Keratinocyte (primary cell): ENCODE results near the gene SESTD1. TPM values are rescaled to one million over a fixed set of nuclear protein-coding genes. Genes with fewer than 3 reads are reported as not detected.

ENCODE experiments used
- DNase-seq: peaks from one replicate; pipeline ENCODE4 v3.0.0-alpha.2; 2011; ENCODE audit warnings: low read depth, missing footprints, low spot score
- FAIRE-seq: peaks from 2 replicates; lab custom pipeline; 2011; peaks lifted over from hg19 to GRCh38; lab: Jason Lieb, UNC
- H2AFZ ChIP-seq: 2 replicates; pipeline ENCODE4 v1.6.0; 2012; ENCODE audit warnings: low read length, control low read depth, inconsistent platforms; ENCODE audit not compliant: control insufficient read depth
- H3K27ac ChIP-seq: 2 replicates; pipeline ENCODE4 v1.5.1; 2011; ENCODE audit warnings: low read length; ENCODE audit not compliant: control insufficient read depth, insufficient read depth
- H3K27me3 ChIP-seq: 3 replicates; pipeline ENCODE4 v1.6.0; 2011; ENCODE audit warnings: low read length; ENCODE audit not compliant: control insufficient read depth, insufficient read depth; ENCODE audit errors: extremely low read depth
- H3K36me3 ChIP-seq, 2 experiments: 2 replicates in 1 of 2; 3 replicates in 1 of 2; pipeline ENCODE4 v1.5.1; 2011; ENCODE audit warnings: low read length in 2 of 2, mild to moderate bottlenecking in 1 of 2; ENCODE audit not compliant: control insufficient read depth in 2 of 2, insufficient read depth in 2 of 2; ENCODE audit errors: extremely low read depth in 1 of 2
- H3K4me1 ChIP-seq: 3 replicates; pipeline ENCODE4 v1.5.1; 2011; ENCODE audit warnings: low read length; ENCODE audit not compliant: control insufficient read depth, insufficient read depth; ENCODE audit errors: extremely low read depth
- H3K4me2 ChIP-seq: 3 replicates; pipeline ENCODE4 v1.6.0; 2011; ENCODE audit warnings: low read depth, low read length; ENCODE audit not compliant: control insufficient read depth, insufficient read depth; ENCODE audit errors: extremely low read depth
- H3K4me3 ChIP-seq, 3 experiments: fragments of 200-600 bp in 1 of 3; sonication (generic) in 1 of 3; 2 replicates in 2 of 3; 3 replicates in 1 of 3; pipeline ENCODE4 v1.5.1; 2011 to 2016; ENCODE audit warnings: low read length in 3 of 3, mild to moderate bottlenecking in 3 of 3, control low read depth in 2 of 3, inconsistent platforms in 1 of 3, low read depth in 1 of 3, mixed read lengths in 1 of 3, mixed run types in 1 of 3, moderate library complexity in 1 of 3; ENCODE audit not compliant: control insufficient read depth in 2 of 3, insufficient read depth in 2 of 3; ENCODE audit errors: extremely low read depth in 1 of 3
- H3K79me2 ChIP-seq: 2 replicates; pipeline ENCODE4 v1.6.0; 2012; ENCODE audit warnings: low read length; ENCODE audit not compliant: control insufficient read depth, insufficient read depth
- H3K9ac ChIP-seq: 3 replicates; pipeline ENCODE4 v1.6.0; 2011; ENCODE audit warnings: low read length; ENCODE audit not compliant: control insufficient read depth, insufficient read depth; ENCODE audit errors: extremely low read depth
- H3K9me1 ChIP-seq: 3 replicates; pipeline ENCODE4 v1.6.0; 2011; ENCODE audit warnings: low read length; ENCODE audit not compliant: control insufficient read depth, insufficient read depth; ENCODE audit errors: extremely low read depth
- H3K9me3 ChIP-seq: 2 replicates; pipeline ENCODE4 v1.5.1; 2012; ENCODE audit warnings: low read depth, low read length; ENCODE audit not compliant: control insufficient read depth
- H4K20me1 ChIP-seq: 3 replicates; pipeline ENCODE4 v1.6.0; 2011; ENCODE audit warnings: low read length; ENCODE audit not compliant: control insufficient read depth, insufficient read depth; ENCODE audit errors: extremely low read depth
- EZH2 ChIP-seq: IDR thresholded peaks from one replicate; pipeline ENCODE4 v1.6.1; 2012; ENCODE audit warnings: inconsistent platforms, mild to moderate bottlenecking, low read length, moderate library complexity
- dilution Hi-C: fragments of 300-500 bp; cut with MboI; formaldehyde crosslinking; loops from one replicate; pipeline ENCODE4 v1.7.0; 2020; ENCODE audit warnings: low sequenced_read_pairs; ENCODE audit not compliant: extremely low pct_ligation_motif_present
- polyA plus RNA-seq, 5 experiments: library from polyadenylated mRNA; depleted of rRNA in 3 of 5; stranded (reverse) in 3 of 5; stranded (forward) in 1 of 5; unstranded in 1 of 5; fragments of >200 nt; gene quantifications; 1 replicate in 1 of 5; 2 replicates in 3 of 5; 3 replicates in 1 of 5; pipeline versions ENCODE4 v1.2.1 to v1.2.3, GENCODE V29; 2011 to 2012; ENCODE audit warnings: missing spikeins in 2 of 5, low read depth in 1 of 5, low replicate concordance in 1 of 5
- TF ChIP-seq, protein P1 (sequence below), 3 experiments: IDR thresholded peaks in 1 of 3; conservative IDR thresholded peaks in 1 of 3; optimal IDR thresholded peaks in 1 of 3; 2 replicates in 2 of 3; 3 replicates in 1 of 3; pipeline versions ENCODE3 to v1.5.1; 2011; ENCODE audit warnings: low read length in 3 of 3, mild to moderate bottlenecking in 3 of 3, moderate library complexity in 2 of 3, control low read depth in 1 of 3, inconsistent platforms in 1 of 3; ENCODE audit not compliant: insufficient read depth in 2 of 3; ENCODE audit errors: extremely low read depth in 1 of 3

Gene SESTD1
- polyA plus RNA-seq, 1 donor (not counting 4 experiments of a cell fraction or from before 2014, with no cell fraction given), result 22.3 TPM

DNA sequence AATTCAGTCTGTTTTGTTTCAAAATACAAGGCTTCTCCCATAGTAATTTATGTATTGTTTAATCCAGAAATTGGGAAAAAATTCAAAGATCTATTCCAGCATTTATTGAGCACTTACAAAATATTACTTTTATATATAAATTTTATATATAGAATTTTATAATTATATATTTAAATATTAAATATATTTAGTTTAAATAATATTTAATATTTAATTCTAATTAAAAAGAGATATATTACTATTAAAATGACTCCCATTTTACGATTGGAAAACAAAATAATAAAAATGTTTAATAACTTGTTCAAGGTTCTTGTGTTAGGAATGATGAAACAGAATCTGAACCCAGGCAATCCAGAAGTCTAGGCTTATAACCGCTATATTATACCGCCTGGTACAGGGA lies 40.5 kb upstream of the SESTD1 start:
- dilution Hi-C loops, result no loop called here
- Histone ChIP-seq H3K9me3 (no peaks in the 10 kb centered on the region), H4K20me1 (no peaks in the 10 kb centered on the region), H3K9ac (no peak overlapping the region), H3K4me3 (no peak overlapping the region), H3K36me3 (no peaks in the 10 kb centered on the region), H3K9me1 (no peaks in the 10 kb centered on the region), H3K4me2 (no peak overlapping the region), H2AFZ (no peak overlapping the region), H3K27me3 (no peaks in the 10 kb centered on the region), H3K4me1 (no peaks in the 10 kb centered on the region), H3K27ac (no peak overlapping the region), H3K79me2 (no peaks in the 10 kb centered on the region)
- TF ChIP-seq EZH2, result no peak
- TF ChIP-seq, protein P1, sequence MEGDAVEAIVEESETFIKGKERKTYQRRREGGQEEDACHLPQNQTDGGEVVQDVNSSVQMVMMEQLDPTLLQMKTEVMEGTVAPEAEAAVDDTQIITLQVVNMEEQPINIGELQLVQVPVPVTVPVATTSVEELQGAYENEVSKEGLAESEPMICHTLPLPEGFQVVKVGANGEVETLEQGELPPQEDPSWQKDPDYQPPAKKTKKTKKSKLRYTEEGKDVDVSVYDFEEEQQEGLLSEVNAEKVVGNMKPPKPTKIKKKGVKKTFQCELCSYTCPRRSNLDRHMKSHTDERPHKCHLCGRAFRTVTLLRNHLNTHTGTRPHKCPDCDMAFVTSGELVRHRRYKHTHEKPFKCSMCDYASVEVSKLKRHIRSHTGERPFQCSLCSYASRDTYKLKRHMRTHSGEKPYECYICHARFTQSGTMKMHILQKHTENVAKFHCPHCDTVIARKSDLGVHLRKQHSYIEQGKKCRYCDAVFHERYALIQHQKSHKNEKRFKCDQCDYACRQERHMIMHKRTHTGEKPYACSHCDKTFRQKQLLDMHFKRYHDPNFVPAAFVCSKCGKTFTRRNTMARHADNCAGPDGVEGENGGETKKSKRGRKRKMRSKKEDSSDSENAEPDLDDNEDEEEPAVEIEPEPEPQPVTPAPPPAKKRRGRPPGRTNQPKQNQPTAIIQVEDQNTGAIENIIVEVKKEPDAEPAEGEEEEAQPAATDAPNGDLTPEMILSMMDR (optimal IDR thresholded peaks at IDR 0.05 in 1 of 3, IDR thresholded peaks at IDR 0.05 in 1 of 3, conservative IDR thresholded peaks at IDR 0.05 in 1 of 3; ENCODE audit: extremely low read depth in 1 of 3, insufficient read depth in 2 of 3, low read length in 3 of 3), result no peak
- DNase-seq, result no peak
- no peak for FAIRE-seq

DNA sequence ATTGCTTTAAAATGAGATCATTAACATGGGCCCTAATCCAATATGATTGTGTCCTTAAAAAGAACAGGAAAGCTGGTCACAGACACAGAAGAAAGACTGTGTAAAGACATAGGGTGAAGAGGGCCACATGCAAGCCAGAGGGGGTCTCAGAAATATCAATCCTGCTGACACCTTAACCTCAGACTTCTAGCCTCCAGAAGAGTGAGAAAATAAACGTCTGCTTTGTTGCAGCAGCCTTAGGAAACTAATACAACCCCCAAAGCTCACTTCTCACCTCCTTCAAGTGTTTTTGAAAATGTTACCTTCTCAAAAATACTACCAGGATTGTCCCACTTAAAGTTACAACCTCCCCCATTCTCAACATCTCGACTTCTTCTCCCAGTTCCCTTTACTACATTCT lies 39.8 kb upstream of the SESTD1 start:
- no peaks in the 10 kb centered on the region for H3K9me1 ChIP-seq
- no peak overlapping the region for H3K4me2 ChIP-seq
- FAIRE-seq (no peak), DNase-seq (no peak)
- no peak overlapping the region for H3K9ac ChIP-seq
- TF ChIP-seq EZH2, result no peak
- TF ChIP-seq, protein P1 (optimal IDR thresholded peaks at IDR 0.05 in 1 of 3, IDR thresholded peaks at IDR 0.05 in 1 of 3, conservative IDR thresholded peaks at IDR 0.05 in 1 of 3; ENCODE audit: extremely low read depth in 1 of 3, insufficient read depth in 2 of 3, low read length in 3 of 3), result no peak
- no peaks in the 10 kb centered on the region for H3K36me3 ChIP-seq
- no peaks in the 10 kb centered on the region for H3K9me3 ChIP-seq
- no peak overlapping the region for H2AFZ ChIP-seq
- H3K27me3 ChIP-seq, result no peaks in the 10 kb centered on the region
- no peaks in the 10 kb centered on the region for H3K4me1 ChIP-seq
- H3K27ac ChIP-seq, result no peak overlapping the region
- dilution Hi-C loops, result no loop called here
- H3K79me2 ChIP-seq, result no peaks in the 10 kb centered on the region
- no peaks in the 10 kb centered on the region for H4K20me1 ChIP-seq
- no peak overlapping the region for H3K4me3 ChIP-seq
